GM18870 (cell line): ENCODE data around the gene FGA.
"Not testable (repeated sequence)": the region's sequence is repeated elsewhere in the genome, so short reads cannot be mapped to it uniquely, and the experiment has no call there.

Experiments used
- ATAC-seq: cut with Tn5 transposase; IDR thresholded peaks from one replicate; pipeline ENCODE4 v1.9.1; 2021; ENCODE audit warnings: moderate library complexity; ENCODE audit not compliant: unreplicated experiment

FGA gene

GRCh38 chr4:154608361-154609252, 18.1 kb upstream of the FGA start:
- ATAC-seq: no peak

GRCh38 chr4:154606728-154607723, 16.5 kb upstream of the FGA start:
- no peak for ATAC-seq

DNA sequence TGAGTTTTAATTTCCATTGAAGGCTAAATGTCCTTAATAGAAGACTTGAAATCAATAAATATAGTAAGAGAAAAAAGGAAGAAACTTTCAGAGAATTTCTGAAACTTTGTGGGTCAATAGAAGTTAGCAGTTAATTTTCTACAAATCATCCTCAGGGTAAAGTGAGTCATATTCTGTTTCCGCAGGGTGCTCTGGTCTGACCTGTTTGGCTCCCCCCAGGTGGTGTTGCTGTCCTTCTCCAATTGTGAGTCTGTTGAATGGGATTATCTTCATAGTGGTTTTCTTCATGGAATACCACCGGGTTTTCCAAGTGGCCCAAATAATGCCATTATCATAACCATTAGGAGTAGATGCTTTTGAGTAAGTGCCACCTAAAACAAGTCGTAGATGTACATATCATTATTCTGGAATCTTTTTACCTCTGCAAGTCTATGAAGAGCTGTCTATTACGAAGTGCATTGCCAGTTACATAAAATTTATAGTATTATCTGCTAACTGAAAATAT, 14.2 kb upstream of the FGA start:
- no peak for ATAC-seq

DNA sequence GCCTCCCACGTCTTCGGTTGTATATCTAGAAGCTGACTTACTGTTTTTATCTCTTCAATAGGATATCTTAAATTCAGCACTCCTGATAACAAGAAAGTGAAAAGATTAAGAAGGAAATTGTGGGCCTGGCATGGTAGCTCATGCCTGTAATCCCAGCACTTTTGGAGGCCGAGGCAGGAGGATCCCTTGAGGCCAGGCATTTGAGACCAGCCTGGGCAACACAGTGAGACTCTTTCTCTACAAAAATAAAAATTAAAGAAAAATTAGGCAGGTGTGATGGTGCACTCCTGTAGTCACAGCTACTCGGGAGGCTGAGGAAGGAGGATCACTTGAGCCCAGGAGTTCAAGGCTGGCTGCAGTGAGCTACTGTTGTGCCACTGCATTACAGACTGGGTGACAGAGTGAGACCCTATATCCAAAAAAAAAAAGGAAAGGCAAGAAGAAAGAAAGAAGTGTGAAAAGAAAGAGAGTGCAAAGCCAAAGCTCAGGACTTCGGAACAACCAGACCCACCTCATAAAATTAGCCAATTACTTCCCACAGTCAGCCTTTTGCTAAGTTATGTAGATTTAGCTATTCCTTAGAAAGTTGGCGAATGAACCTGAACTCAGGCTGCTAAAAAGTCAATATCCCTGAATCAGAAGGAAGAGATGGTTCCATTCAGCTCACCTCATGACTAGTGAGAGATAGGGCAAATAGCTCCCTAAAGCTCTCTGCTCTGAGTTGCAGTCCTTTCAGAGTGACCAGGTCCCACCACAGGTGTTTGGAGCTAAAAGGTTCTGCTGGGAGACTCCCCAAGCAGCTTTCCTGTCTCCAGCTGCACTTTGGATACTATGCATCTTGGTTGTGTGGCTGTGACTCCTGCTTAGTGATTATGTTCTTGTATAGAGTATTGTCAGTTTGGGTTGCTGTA, 12.7 kb upstream of the FGA start:
- ATAC-seq: no peak

DNA sequence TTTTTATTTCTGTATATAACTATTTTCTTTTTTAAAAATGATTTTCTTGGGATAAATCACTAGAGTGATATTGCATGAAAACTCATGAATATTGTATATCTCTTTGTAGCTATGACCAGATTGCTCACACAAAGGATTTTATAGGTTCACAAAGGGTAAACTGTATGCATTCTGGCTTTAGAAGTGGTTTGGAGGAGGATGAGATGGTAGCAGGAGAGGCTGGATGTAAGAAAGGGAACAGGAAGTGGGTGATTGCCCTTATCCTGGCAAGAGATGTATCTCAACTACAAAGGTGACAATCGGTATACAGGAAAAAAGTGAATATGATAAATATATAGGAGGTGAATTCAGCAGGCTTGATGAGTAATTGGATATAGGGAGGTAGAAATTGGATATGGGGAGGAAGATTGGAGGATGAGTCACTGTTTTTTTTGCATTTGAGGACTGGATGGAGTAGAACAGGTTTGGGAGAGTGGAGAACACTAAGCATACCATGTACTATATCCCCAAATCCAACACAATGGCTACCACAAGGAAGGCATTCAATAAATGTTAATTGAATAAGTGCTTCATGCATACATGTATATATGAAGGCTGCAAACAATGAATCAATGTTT, 12.0 kb upstream of the FGA start:
- ATAC-seq: no peak

- ATAC-seq: no peak
Measured at GRCh38 chr4:154597798-154598774, 7.5 kb upstream of the FGA start.

GRCh38 chr4:154597281-154597680, 6.7 kb upstream of the FGA start:
- ATAC-seq: not testable (repeated sequence)

GRCh38 chr4:154595807-154596206, 5.3 kb upstream of the FGA start:
- no peak for ATAC-seq

DNA sequence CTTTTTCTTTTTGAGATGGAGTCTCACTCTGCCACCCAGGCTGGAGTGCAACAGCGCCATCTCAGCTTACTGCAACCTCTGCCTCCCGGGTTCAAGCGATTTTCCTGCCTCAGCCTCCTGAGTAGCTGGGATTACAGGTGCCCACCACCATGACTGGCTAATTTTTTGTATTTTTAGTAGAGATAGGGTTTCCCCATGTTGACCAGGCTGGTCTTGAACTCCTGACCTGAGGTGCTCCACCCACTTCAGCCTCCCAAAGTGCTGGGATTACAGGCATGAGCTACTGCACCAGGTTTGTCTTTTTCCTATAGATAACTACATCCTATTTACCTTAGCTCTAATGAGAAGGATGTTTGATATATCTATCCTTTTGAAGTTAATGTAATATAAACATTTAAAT, 3.8 kb upstream of the FGA start:
- not testable (repeated sequence) for ATAC-seq

GRCh38 chr4:154593868-154594267, 3.3 kb upstream of the FGA start:
- ATAC-seq: no peak

GRCh38 chr4:154591890-154592289, 1.3 kb upstream of the FGA start:
- ATAC-seq: no peak

GRCh38 chr4:154589296-154590197, 995 bp downstream of the FGA start:
- ATAC-seq: no peak

- no peak for ATAC-seq
Measured at GRCh38 chr4:154588198-154588597, 2.3 kb downstream of the FGA start.

GRCh38 chr4:154586296-154587033, 4.1 kb downstream of the FGA start:
- no peak for ATAC-seq

- no peak for ATAC-seq
Measured at GRCh38 chr4:154585369-154586018, 5.0 kb downstream of the FGA start.

- ATAC-seq: no peak
Measured at GRCh38 chr4:154584259-154584658, 6.3 kb downstream of the FGA start.

DNA sequence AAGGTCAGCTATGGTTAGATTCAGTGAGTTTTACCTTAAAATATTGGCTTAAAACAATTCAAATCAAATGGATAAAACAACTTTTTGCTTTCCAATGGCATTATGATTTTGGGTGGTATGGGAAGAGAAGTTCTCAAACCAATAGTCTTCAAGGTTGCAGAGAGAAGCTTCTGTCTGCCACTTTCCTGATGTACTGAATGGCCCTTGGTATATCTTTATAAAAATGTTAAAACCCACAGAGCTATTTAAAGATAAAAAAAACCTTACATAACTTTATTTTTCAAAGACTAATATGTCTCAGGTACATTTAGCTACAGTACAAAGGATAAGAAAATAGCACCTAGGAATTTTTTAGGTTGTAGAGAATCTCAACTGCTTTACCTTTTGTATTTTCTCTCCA, 6.9 kb downstream of the FGA start:
- no peak for ATAC-seq
